Gastrocnemius medialis (tissue), 4 donors: Measurements from ENCODE around the gene ARL16. TPM values are rescaled to one million over a fixed set of nuclear protein-coding genes. Genes with fewer than 3 reads are reported as not detected.

Experiments
- ATAC-seq, 2 donors: fragments of 150-250 bp; one replicate each; pipeline ENCODE4 v1.9.1; 2016
- DNase-seq, 2 donors: peaks; one replicate each; pipeline ENCODE4 v3.0.0-alpha.2; 2019
- H3K27ac ChIP-seq, 4 donors: fragments of 200-600 bp; sonication (generic); 1 replicate in 1 of 4; 2 replicates in 3 of 4; pipeline ENCODE4 v1.5.1; 2016 to 2018; ENCODE audit warnings: mild to moderate bottlenecking in 2 of 4, moderate library complexity in 1 of 4
- H3K27me3 ChIP-seq, 3 donors: fragments of 200-600 bp; sonication (generic) in 2 of 3; 1 replicate in 1 of 3; 2 replicates in 2 of 3; pipeline versions ENCODE4 v1.5.1 to v1.6.0; 2016 to 2019; ENCODE audit warnings: mild to moderate bottlenecking in 1 of 3, moderate library complexity in 1 of 3
- H3K36me3 ChIP-seq, 2 donors: fragments of 200-600 bp; sonication (generic) in 1 of 2; one replicate each; pipeline ENCODE4 v1.5.1; 2017 to 2018
- H3K4me1 ChIP-seq, 2 donors: fragments of 200-600 bp; sonication (generic) in 1 of 2; one replicate each; pipeline ENCODE4 v1.5.1; 2016 to 2017; ENCODE audit warnings: mild to moderate bottlenecking in 2 of 2
- H3K4me3 ChIP-seq, 4 donors: fragments of 200-600 bp; sonication (generic) in 3 of 4; 1 replicate in 1 of 4; 2 replicates in 3 of 4; pipeline ENCODE4 v1.5.1; 2016 to 2019; ENCODE audit warnings: mild to moderate bottlenecking in 2 of 4
- H3K9me3 ChIP-seq, 3 donors: fragments of 200-600 bp; sonication (generic) in 2 of 3; 1 replicate in 1 of 3; 2 replicates in 2 of 3; pipeline ENCODE4 v1.5.1; 2016 to 2019
- CTCF ChIP-seq, 5 experiments: fragments of 450-650 bp in 3 of 5; fragments of 200-600 bp in 2 of 5; sonication (generic) in 2 of 5; IDR thresholded peaks in 4 of 5; conservative IDR thresholded peaks in 1 of 5; 1 replicate in 4 of 5; 2 replicates in 1 of 5; pipeline ENCODE4 v1.5.1; 2016 to 2019; ENCODE audit warnings: antibody characterized with exemption in 5 of 5, mild to moderate bottlenecking in 3 of 5, moderate library complexity in 3 of 5
- POLR2A ChIP-seq, 2 donors: fragments of 450-650 bp; IDR thresholded peaks; one replicate each; pipeline ENCODE4 v1.6.1; 2017; ENCODE audit warnings: antibody characterized with exemption in 2 of 2, mild to moderate bottlenecking in 2 of 2, moderate library complexity in 2 of 2
- in situ Hi-C, 4 donors: fragments of 200-750 bp; cut with MboI; loops; one replicate each; pipeline versions ENCODE4 v1.15.0 to v1.8.0; 2017; ENCODE audit warnings: low sequenced_read_pairs in 4 of 4
- intact Hi-C: fragments of 100-400 bp; cut with DNase I; formaldehyde crosslinking; loops from one replicate; pipeline ENCODE4 v1.15.1; 2023; ENCODE audit warnings: low total_unique reads
- total RNA-seq, 4 donors: library from RNA; depleted of rRNA; stranded (reverse); fragments of >200 nt; gene quantifications; one replicate each; pipeline versions ENCODE4 v1.1.0 to v1.2.3, GENCODE V29; 2016

The ARL16 gene
- total RNA-seq, 4 donors from 2014 or later = 12.9 to 23.6 (median 20.0) TPM

- Histone ChIP-seq H3K27me3 (no peaks in the 10 kb centered on the region), H3K4me1 (peaks cover 26 to 48% of the 10 kb centered on the region in 2 donors), H3K27ac (peak overlapping the region in 1 of 4 donors; percentile 99), H3K36me3 (peaks cover 0 to 55% of the 10 kb centered on the region in 2 donors), H3K9me3 (no peaks in the 10 kb centered on the region), H3K4me3 (no peak overlapping the region)
- ATAC-seq (no peak), DNase-seq (no peak)
- no peak for TF ChIP-seq CTCF (IDR thresholded peaks at IDR 0.05 in 4 of 5, conservative IDR thresholded peaks at IDR 0.05 in 1 of 5)
- no peak for TF ChIP-seq POLR2A (IDR thresholded peaks at IDR 0.05)
- in situ Hi-C loops (no loop called here), intact Hi-C loops (no loop called here)
Measured at GRCh38 chr17:81700353-81701287, 17.0 kb upstream of the ARL16 start.

- H3K27ac ChIP-seq = peak overlapping the region; percentile 54 to 78 (median 64)
- peaks cover 17 to 32% of the 10 kb centered on the region in 2 donors for H3K4me1 ChIP-seq
- no peak for TF ChIP-seq POLR2A (IDR thresholded peaks at IDR 0.05)
- no peak for TF ChIP-seq CTCF (IDR thresholded peaks at IDR 0.05 in 4 of 5, conservative IDR thresholded peaks at IDR 0.05 in 1 of 5)
- H3K36me3 ChIP-seq = peaks cover 0 to 81% of the 10 kb centered on the region in 2 donors
- ATAC-seq = peak; percentile 72 to 80
- intact Hi-C loops = no loop called here
- in situ Hi-C loops = no loop called here
- no peaks in the 10 kb centered on the region for H3K27me3 ChIP-seq
- no peak overlapping the region for H3K4me3 ChIP-seq
- peak in 1 of 2 donors; percentile 52 for DNase-seq
- no peaks in the 10 kb centered on the region for H3K9me3 ChIP-seq
Measured at GRCh38 chr17:81697261-81698044, 13.9 kb upstream of the ARL16 start.

- TF ChIP-seq CTCF (IDR thresholded peaks at IDR 0.05 in 4 of 5, conservative IDR thresholded peaks at IDR 0.05 in 1 of 5) (no peak), POLR2A (IDR thresholded peaks at IDR 0.05) (no peak)
- H3K27me3 ChIP-seq = no peaks in the 10 kb centered on the region
- peak overlapping the region in 3 of 4 donors; percentile 64 to 78 (median 64) for H3K27ac ChIP-seq
- H3K4me1 ChIP-seq = peaks cover 6 to 21% of the 10 kb centered on the region in 2 donors
- H3K36me3 ChIP-seq = peaks cover 0 to 92% of the 10 kb centered on the region in 2 donors
- no peak overlapping the region for H3K4me3 ChIP-seq
- DNase-seq (no peak), ATAC-seq (no peak)
- intact Hi-C loops = no loop called here
- no peaks in the 10 kb centered on the region for H3K9me3 ChIP-seq
- in situ Hi-C loops = no loop called here
Measured at GRCh38 chr17:81696218-81696941, 12.8 kb upstream of the ARL16 start.

DNA sequence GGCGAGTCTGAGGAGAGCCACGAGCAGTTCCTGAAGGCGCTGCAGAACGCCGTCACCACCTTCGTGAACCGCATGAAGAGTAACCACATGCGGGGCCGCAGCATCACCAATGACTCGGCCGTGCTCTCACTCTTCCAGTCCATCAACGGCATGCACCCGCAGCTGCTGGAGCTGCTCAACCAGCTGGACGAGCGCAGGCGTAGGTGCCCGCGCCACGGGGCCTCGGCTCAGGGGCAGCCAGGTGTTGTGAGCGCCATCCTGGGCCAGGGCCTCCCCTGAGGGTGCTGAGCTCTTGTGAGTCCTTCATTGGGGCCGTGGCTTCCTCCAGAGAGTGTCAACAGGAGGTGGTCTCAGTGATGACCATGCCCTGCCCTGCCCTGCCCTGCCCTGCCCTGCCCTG lies 12.2 kb upstream of the ARL16 start:
- no peak for ATAC-seq
- Histone ChIP-seq H3K4me1 (peaks cover under 1 to 16% of the 10 kb centered on the region in 2 donors), H3K9me3 (no peaks in the 10 kb centered on the region), H3K27ac (no peak overlapping the region), H3K4me3 (no peak overlapping the region), H3K27me3 (no peaks in the 10 kb centered on the region), H3K36me3 (peaks cover 0 to 92% of the 10 kb centered on the region in 2 donors)
- no peak for TF ChIP-seq CTCF (IDR thresholded peaks at IDR 0.05 in 4 of 5, conservative IDR thresholded peaks at IDR 0.05 in 1 of 5)
- no peak for TF ChIP-seq POLR2A (IDR thresholded peaks at IDR 0.05)
- DNase-seq = no peak
- in situ Hi-C loops = no loop called here
- intact Hi-C loops = no loop called here
